Globus pallidus (tissue), 1 donor: Measurements from ENCODE around the gene MARVELD3.
"Not testable (repeated sequence)": the region's sequence is repeated elsewhere in the genome, so short reads cannot be mapped to it uniquely, and the experiment has no call there.

Source experiments
- DNase-seq: peaks from one replicate; pipeline ENCODE4 v3.0.0-alpha.2; 2015; ENCODE audit warnings: low spot score

MARVELD3 gene, protein sequence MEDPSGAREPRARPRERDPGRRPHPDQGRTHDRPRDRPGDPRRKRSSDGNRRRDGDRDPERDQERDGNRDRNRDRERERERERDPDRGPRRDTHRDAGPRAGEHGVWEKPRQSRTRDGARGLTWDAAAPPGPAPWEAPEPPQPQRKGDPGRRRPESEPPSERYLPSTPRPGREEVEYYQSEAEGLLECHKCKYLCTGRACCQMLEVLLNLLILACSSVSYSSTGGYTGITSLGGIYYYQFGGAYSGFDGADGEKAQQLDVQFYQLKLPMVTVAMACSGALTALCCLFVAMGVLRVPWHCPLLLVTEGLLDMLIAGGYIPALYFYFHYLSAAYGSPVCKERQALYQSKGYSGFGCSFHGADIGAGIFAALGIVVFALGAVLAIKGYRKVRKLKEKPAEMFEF

GRCh38 chr16:71626018-71626857 is at the start of gene MARVELD3:
Gene MARVELD3, plus strand, starts transcription at chr16:71626184. Its CDS starts 46 bp downstream, at chr16:71626230.
- DNase-seq = no peak

DNA sequence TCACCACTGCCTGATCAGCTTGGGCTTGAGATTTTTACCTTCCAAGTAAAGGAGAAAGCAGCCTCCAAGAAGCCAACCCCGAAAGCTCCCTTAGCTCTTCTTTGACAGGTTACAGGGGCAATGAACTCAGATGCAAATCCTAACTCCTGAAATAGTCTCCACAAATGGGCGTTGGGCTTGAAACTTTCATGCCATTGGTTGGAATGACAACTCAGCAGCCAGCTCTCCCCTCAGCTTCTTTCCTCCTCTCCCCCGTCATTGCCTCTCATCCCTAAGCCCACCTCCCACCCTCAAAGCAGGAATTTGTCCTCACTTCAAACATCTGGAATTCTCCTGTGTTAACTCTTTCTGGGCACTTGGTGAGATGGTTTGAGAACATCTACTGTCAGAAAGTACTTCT is 49.0 kb upstream of the MARVELD3 start, which contains the start of gene TAT:
TSS of gene TAT (minus strand) at position 122 of the 400 bp plus-strand sequence. CDS start 677 bp downstream, outside the sequence.
- DNase-seq = no peak

DNA sequence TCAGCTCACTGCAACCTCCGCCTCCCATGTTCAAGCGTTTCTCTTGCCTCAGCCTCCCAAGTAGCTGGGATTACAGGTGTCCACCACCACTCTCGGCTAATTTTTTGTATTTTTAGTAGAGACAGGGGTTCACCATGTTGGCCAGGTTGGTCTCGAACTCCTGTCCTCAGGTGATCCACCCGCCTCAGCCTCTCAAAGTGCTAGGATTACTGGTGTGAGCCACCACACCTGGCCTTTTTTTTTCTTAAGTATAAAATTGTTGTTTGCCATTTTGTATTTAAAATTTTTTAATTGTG is 43.5 kb upstream of the MARVELD3 start:
- not testable (repeated sequence) for DNase-seq

GRCh38 chr16:71584543-71585317 is 41.3 kb upstream of the MARVELD3 start:
- no peak for DNase-seq

DNA sequence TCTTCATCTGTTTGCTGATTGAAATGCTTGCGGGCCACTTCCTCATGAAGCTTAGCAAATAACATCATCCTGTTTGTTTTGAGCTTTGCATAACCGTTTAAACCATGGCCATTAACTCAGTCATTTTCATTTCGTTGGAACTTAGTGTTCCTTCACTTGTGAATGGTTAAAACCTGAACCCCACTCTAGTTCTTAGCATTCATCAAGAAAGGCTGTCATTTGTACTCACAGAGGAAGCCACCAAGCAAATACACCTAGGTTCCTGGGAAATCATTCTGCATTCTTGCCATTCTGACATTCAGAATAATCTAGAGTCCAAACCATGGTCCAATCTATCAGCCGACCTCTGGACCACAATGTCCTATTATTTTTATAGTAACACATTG is 40.7 kb upstream of the MARVELD3 start:
- DNase-seq = no peak

- DNase-seq = not testable (repeated sequence)
Observed at GRCh38 chr16:71589334-71589733, 36.6 kb upstream of the MARVELD3 start.

DNA sequence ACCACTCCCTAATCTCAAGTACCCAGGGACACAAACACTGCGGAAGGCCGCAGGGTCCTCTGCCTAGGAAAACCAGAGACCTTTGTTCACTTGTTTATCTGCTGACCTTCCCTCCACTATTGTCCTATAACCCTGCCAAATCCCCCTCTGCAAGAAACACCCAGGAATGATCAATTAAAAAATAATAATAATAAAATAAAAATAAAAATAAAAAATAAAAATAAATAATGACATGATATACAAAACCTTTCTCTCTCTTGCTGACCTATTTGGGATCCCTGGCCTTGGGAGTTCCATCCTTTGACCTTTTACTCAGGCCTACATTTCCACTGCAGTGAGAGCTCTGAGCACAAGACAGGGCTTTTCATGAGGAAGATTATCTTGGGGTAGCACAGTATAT is 35.9 kb upstream of the MARVELD3 start:
- not testable (repeated sequence) for DNase-seq

DNA sequence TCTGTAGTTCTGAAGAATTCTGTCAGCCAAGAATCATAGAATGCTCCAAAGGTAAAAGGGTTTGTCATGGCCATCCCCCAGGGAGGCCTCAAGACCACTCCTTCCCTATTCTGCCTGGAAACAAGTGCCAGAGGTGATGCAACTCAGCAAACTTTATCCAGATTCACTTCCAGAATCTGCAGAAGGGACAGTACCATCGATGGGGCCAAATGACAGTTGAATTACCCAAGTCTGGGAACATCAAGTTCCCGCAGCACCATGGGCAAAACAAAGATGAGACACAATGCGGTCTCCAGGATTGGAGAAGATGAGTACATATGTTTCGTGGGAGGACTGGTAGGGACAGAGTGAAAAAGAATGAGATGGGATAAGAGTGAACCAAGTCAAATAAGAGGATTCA is 35.4 kb upstream of the MARVELD3 start:
- DNase-seq = no peak

GRCh38 chr16:71591917-71592316 is 34.1 kb upstream of the MARVELD3 start:
- DNase-seq = no peak

GRCh38 chr16:71593048-71593999 is 32.7 kb upstream of the MARVELD3 start:
- DNase-seq = no peak

DNA sequence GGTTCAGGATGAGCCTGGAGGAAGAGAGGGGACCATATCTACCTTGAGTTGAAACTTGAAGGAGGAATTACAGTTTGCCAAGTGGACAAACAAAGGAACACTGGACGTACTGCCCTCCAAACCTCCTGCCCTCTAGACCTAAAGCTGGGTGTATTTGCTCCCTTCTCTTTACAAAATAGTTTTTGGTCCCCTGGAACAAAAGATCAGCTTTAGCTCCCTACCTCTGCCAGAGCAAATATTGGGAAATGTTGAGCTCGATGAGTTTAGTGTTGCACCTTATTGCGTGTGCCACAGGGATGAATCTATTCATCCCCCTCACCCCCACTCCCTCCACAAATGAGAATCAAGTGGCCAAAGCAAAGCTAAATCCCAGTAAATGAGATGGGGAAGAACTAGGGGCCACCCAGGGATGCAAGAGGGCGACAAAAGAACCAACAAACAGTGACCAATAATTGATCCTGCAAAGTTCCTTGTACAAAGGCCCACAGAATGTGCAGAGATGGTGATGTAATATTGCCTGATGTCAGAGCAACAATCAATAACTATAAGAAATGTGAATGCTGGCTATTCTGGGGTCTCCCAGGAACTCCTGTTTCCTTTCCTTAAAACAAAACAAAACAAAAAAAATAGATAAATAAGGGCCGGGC is 31.9 kb upstream of the MARVELD3 start:
- DNase-seq = no peak

DNA sequence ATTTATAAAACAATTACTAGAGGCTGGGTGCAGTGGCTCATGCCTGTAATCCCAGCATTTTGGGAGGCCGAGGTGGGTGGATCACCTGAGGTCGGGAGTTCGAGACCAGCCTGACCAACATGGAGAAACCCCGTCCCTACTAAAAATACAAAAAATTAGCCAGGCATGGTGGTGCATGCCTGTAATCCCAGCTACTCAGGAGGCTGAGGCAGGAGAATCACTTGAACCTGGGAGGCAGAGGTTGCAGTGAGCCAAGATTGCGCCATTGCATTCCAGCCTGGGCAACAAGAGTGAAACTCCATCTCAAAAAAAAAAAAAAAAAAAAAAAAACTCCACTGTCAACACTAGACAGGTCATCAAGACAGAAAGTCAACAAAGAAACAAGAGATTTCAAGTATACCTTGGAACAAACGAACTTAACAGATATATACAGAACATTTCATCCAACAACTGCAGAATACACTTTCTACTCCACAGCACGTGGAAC is 30.6 kb upstream of the MARVELD3 start:
- not testable (repeated sequence) for DNase-seq

DNA sequence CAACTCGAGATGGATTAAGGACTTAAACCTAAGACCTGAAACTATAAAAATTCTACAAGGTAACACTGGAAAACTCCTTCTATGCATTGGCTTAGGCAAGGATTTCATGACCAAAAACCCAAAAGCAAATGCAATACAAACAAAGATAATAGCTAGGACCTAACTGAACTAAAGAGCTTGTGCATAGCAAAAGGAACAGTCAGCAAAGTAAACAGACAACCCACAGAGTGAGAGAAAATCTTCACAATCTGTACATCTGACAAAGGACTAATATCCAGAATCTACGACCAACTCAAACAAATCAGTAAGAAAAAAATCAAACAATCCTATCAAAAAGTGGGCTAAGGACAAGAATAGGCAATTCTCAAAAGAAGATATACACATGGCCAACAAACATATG is 27.6 kb upstream of the MARVELD3 start:
- not testable (repeated sequence) for DNase-seq

DNA sequence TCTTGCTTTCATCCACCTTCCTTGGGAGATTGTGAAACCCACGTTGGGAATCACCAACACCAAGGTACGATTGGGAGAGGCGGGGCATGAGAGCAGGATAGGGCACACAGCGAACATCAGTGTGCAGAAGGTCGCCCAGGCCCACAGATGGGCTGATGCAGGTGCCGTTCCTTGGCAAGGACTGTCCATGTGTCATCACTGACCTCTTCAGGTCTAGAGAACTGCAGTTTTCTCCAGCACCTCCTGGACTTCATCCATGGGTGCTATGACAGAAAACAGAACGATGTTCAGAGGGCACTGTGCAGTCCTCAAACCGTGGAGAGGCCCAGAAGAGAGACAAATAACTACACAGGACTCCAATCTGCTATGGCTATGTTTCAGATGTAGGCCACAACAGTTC is 25.2 kb upstream of the MARVELD3 start:
- peak; percentile 31 for DNase-seq

- no peak for DNase-seq
Observed at GRCh38 chr16:71609066-71609465, 16.9 kb upstream of the MARVELD3 start.

GRCh38 chr16:71610447-71610846 is 15.5 kb upstream of the MARVELD3 start:
- no peak for DNase-seq

DNA sequence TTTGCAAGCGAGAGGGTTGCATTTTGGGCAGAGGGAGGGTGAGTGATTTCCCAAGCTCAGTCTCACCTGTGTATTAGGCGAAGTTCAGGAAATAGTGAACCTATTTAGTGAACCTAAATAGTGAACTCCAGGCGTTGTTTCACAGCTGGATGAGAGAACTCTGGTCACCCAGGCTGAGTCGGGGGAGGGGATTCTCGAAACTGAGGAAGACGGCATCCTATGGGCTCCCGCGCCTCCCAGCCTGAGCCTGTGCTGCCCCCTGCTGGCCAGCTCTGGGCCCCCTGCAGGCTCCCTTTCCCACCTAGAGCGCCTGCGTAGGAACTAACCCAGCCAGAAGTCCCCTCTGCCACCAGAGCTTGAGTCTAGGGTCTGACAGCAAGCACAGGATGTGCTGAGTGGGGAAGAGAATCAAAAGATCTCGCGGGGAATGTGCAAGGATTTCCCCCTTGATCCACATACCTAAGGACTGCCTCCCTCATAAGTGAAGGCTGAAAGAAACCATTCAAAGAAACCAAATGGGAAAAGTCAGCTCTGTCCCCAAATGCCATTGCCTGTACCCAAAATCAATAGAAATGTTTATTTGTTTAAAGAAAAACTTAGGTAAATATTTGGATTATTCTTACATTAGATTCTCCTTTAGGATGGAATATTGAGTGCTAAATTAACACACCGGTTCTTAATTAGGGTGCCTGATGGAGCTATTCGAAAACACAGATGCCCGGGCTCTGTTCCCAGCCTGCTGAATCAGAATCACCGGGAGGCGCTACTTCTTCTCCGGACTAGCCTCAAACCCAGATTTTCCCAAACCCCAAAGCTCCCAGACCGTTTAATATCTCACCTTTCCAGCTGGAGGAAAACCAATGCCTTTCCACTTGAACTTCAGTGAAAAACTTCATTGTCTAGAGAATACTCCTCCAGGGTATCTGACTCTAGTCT is 14.8 kb upstream of the MARVELD3 start:
- DNase-seq = peak; percentile 38

- not testable (repeated sequence) for DNase-seq
Observed at GRCh38 chr16:71614956-71615355, 11.0 kb upstream of the MARVELD3 start.

GRCh38 chr16:71618429-71618828 is 7.6 kb upstream of the MARVELD3 start:
- DNase-seq = no peak
